IgD-negative memory B cell (primary cell): ENCODE data around the gene DIAPH1. TPM values are rescaled to one million over a fixed set of nuclear protein-coding genes. Genes with fewer than 3 reads are reported as not detected.

Source experiments
- H3K27ac Mint-ChIP-seq, 3 donors: one replicate each; pipeline ENCODE4 v1.8.0; 2020 to 2022; ENCODE audit warnings: mild to moderate bottlenecking in 3 of 3, mixed read lengths in 3 of 3, moderate library complexity in 1 of 3
- H3K27me3 Mint-ChIP-seq: one replicate; pipeline ENCODE4 v1.8.0; 2021; ENCODE audit warnings: mixed read lengths
- H3K36me3 Mint-ChIP-seq: one replicate; pipeline ENCODE4 v1.8.0; 2020; ENCODE audit warnings: mild to moderate bottlenecking, mixed read lengths
- H3K4me1 Mint-ChIP-seq, 3 donors: one replicate each; pipeline ENCODE4 v1.8.0; 2020 to 2022; ENCODE audit warnings: mixed read lengths in 3 of 3, mild to moderate bottlenecking in 1 of 3
- H3K4me3 Mint-ChIP-seq, 4 donors: one replicate each; pipeline ENCODE4 v1.8.0; 2020 to 2022; ENCODE audit warnings: mild to moderate bottlenecking in 4 of 4, mixed read lengths in 4 of 4, moderate library complexity in 3 of 4
- H3K9me3 Mint-ChIP-seq, 3 donors: one replicate each; pipeline ENCODE4 v1.8.0; 2020 to 2021; ENCODE audit warnings: mixed read lengths in 3 of 3, mild to moderate bottlenecking in 1 of 3
- polyA plus RNA-seq: library from polyadenylated mRNA; unstranded; fragments of 300-500 nt; fragmentation: Illumina TruSeq; gene quantifications from one replicate; pipeline ENCODE4 v1.2.3, GENCODE V29; 2021

The DIAPH1 gene
- polyA plus RNA-seq, 1 donor from 2014 or later, result 57.6 TPM

DNA sequence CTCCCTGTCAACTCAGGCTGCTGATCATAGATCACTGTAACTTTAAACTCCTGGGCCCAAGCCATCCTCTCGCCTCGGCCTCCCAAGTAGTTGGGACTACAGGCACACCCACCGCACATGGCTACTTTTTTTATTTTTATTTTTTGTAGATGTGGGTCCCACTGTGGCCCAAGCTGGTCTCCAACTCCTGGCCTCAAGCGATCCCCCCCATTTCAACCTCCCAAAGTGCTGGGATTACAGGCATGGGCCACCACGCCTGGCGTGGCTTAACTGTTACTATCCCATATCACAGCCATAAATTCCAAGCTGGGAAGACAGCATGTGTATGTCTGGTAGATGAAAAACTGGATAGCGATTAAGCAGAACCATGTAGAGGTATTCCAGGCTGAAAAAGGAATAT lies 16.8 kb upstream of the DIAPH1 start:
- Mint-ChIP-seq H3K27ac (peak overlapping the region in 2 of 3 donors; percentile 95), H3K4me3 (peak overlapping the region; percentile 84 to 96 (median 93)), H3K27me3 (no peaks in the 10 kb centered on the region), H3K36me3 (peaks cover 3% of the 10 kb centered on the region), H3K4me1 (peaks cover 29 to 36% (median 31%) of the 10 kb centered on the region in 3 donors), H3K9me3 (no peaks in the 10 kb centered on the region)

DNA sequence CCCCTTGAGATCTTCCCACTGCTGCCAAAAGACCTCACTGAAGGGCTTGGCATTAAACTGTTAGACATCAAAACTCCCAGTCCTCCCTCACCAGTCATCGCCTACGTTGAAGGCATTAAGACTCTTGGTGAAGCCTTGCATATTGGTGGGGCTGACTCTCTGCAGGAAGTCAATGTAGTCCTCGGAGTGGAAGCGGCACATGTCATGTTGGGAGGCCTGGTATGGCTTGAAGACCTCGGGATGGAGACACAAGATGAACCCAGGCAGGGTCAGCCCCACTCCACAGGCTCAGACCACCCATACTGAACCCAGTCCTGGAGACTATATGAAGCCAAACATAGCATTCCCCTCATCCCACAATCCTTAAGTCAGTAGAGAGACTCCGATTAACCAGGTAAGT lies 15.9 kb upstream of the DIAPH1 start:
- no peaks in the 10 kb centered on the region for H3K27me3 Mint-ChIP-seq
- H3K36me3 Mint-ChIP-seq, result peaks cover 3% of the 10 kb centered on the region
- peaks cover 29 to 36% (median 31%) of the 10 kb centered on the region in 3 donors for H3K4me1 Mint-ChIP-seq
- no peaks in the 10 kb centered on the region for H3K9me3 Mint-ChIP-seq
- peak overlapping the region in 2 of 3 donors; percentile 70 to 95 for H3K27ac Mint-ChIP-seq
- peak overlapping the region; percentile 13 to 95 (median 88) for H3K4me3 Mint-ChIP-seq

DNA sequence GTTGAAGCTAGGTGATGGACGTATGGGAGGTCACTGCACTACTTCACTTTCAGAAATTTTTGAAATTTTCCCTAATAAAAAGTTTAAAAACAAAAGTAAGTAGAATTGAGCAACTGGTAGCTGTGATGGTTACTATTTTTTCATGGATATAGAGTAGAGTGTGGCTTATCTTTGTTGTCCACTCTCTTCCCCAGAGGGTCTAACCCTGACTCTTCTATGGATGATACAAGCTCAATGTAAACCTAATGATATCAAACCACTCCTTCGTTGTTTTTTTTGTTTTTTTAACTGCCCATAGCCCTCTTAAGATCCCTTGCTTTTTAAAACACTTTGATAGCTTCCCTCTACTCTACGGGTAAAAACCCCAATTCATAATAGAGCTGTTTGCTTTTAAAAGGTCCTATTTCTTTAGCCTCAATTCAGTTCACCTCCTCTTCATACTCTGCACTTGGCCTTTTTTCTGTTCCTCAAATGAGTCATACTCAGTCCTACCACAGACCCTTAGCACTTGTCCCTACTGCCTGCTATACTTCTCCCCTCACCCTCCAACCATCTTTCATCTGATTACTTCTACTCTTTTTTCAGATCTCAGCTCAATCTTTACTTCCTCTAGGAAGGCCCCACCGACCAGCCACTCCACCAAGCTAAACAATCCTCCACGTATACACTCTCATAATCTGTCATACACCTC lies 15.2 kb upstream of the DIAPH1 start:
- H3K9me3 Mint-ChIP-seq, result no peaks in the 10 kb centered on the region
- peak overlapping the region in 1 of 3 donors; percentile 70 for H3K27ac Mint-ChIP-seq
- H3K4me3 Mint-ChIP-seq, result peak overlapping the region in 3 of 4 donors; percentile 9 to 91 (median 12)
- no peaks in the 10 kb centered on the region for H3K27me3 Mint-ChIP-seq
- peaks cover 29 to 36% (median 31%) of the 10 kb centered on the region in 3 donors for H3K4me1 Mint-ChIP-seq
- H3K36me3 Mint-ChIP-seq, result peaks cover 3% of the 10 kb centered on the region

DNA sequence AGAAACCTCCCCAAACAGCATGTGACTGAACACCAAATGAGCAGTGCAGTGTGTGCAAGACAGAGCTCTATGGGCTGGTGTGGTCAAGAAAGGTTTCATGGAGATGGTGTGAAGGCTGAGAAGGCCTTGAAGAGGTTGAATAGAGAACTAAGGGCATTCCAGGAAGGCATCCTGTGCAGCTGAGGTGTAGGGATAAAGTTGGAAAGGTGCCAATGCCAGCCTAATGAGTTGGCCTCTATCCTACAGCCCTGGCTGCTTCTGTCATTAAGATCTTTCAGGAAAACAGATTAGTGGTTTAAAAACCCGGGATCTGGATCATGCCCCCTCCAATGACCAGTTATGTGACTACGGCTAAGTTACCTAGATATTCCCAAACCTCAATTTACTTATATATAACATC lies 13.8 kb upstream of the DIAPH1 start:
- peaks cover 3% of the 10 kb centered on the region for H3K36me3 Mint-ChIP-seq
- peak overlapping the region in 1 of 4 donors; percentile 40 for H3K4me3 Mint-ChIP-seq
- peaks cover 27 to 31% (median 28%) of the 10 kb centered on the region in 3 donors for H3K4me1 Mint-ChIP-seq
- H3K27me3 Mint-ChIP-seq, result no peaks in the 10 kb centered on the region
- no peaks in the 10 kb centered on the region for H3K9me3 Mint-ChIP-seq
- H3K27ac Mint-ChIP-seq, result no peak overlapping the region

DNA sequence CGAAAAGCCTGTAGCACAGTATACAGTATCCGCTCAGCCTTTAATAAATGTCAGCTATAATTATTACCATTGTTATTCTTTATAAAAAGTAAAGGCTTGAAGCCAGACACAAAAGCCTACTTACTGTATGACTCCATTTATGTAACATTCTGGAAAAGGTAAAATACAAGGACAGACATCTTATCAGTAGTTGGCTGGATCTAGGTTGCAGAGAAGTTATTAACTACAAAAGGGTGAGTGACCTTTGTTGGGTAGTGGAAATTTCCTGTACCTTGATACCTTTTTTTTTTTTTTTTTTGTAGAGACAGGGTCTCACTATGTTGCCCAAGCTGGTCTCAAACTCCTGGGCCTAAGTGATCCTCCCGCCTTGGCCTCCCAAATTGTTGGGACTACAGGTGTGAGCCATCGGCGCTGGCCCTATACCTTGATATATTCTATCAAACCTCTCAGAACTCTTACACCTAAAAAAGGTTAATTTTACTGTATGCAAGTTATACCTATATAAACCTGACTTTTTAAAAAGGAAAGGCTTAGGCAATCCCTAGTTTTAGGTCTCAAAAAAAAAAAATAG lies 11.9 kb upstream of the DIAPH1 start:
- H3K27ac Mint-ChIP-seq, result no peak overlapping the region
- no peak overlapping the region for H3K4me3 Mint-ChIP-seq
- peaks cover 21 to 24% (median 21%) of the 10 kb centered on the region in 3 donors for H3K4me1 Mint-ChIP-seq
- H3K36me3 Mint-ChIP-seq, result peaks cover 3% of the 10 kb centered on the region
- no peaks in the 10 kb centered on the region for H3K27me3 Mint-ChIP-seq
- H3K9me3 Mint-ChIP-seq, result no peaks in the 10 kb centered on the region

DNA sequence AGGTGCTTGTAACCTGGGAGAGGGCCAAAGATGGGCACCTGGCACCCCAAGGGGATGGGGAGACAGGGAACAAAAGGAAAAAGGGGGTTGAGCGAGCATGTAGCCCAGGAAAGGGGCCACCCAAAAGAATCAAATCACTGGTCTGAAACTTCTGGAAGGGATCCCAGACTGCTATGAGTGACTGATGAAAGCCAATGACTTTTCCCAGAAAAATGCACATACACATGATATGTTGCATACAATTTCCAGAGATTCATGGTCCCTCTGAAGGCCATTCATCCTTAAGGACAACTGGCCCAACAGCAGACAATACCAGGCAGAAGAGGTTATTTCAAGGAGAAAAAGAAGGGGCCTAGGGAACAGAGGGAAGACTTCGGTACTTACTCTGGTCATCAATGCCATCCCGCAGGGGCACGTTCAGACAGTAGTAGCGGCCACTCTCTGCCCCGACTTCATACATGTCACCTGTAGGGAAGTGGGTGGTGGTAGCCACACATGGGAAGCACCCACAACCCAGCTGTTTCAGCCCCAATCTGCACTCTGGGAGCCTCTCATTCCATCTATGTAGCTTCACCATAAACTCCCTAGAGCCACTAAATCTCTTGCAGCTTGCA lies 9.5 kb upstream of the DIAPH1 start:
- Mint-ChIP-seq H3K9me3 (no peaks in the 10 kb centered on the region), H3K27ac (no peak overlapping the region), H3K27me3 (no peaks in the 10 kb centered on the region), H3K36me3 (peaks cover 3% of the 10 kb centered on the region), H3K4me3 (no peak overlapping the region), H3K4me1 (peaks cover 7 to 19% (median 13%) of the 10 kb centered on the region in 3 donors)

DNA sequence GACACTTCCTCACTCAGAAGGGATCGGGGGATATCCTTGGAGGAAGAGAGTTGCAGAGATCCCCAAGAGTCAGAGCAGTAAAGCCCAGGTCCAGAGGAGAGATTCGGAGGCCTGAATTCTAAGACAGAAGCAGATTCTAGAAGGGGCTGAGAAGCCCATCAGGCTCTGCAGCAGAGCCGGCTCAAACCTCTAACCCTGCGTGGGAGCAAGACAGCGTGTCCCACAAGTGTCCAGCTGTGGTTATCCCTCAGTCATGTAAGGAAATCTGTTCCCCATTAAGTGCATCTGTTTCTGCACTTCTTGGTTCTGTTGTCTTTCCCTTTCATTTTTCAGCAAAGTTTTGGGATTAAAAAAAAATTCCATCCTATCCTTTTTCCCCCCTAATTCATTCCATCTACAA lies 4.8 kb upstream of the DIAPH1 start:
- Mint-ChIP-seq H3K27me3 (no peaks in the 10 kb centered on the region), H3K4me1 (peaks cover 15 to 22% (median 15%) of the 10 kb centered on the region in 3 donors), H3K4me3 (peak overlapping the region in 3 of 4 donors; percentile 23 to 85 (median 31)), H3K9me3 (no peaks in the 10 kb centered on the region), H3K36me3 (peaks cover 3% of the 10 kb centered on the region), H3K27ac (peak overlapping the region; percentile 23 to 86 (median 23))

DNA sequence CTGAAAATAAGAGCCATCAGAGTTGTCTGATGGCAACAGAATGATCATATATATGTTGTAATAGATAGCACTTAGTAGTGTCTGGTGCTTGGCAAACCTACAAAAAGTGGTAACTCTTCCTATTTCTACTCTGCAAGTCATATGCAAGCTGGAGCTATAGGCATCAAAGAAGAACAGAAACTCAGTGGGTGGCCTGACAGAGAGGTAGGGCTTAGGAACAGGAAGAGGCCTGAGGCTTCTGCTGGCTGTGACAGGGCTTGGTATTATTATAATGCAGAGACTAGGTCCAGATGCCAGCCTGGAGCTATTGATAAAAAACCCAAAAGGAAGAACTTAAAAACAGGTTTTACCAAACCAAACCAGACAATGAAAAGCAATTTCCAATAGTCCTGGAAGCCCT lies 4.4 kb upstream of the DIAPH1 start:
- Mint-ChIP-seq H3K36me3 (peaks cover 3% of the 10 kb centered on the region), H3K9me3 (no peaks in the 10 kb centered on the region), H3K4me1 (peaks cover 15 to 22% (median 17%) of the 10 kb centered on the region in 3 donors), H3K27ac (peak overlapping the region; percentile 23 to 71 (median 23)), H3K27me3 (no peaks in the 10 kb centered on the region), H3K4me3 (peak overlapping the region; percentile 23 to 85 (median 34))

DNA sequence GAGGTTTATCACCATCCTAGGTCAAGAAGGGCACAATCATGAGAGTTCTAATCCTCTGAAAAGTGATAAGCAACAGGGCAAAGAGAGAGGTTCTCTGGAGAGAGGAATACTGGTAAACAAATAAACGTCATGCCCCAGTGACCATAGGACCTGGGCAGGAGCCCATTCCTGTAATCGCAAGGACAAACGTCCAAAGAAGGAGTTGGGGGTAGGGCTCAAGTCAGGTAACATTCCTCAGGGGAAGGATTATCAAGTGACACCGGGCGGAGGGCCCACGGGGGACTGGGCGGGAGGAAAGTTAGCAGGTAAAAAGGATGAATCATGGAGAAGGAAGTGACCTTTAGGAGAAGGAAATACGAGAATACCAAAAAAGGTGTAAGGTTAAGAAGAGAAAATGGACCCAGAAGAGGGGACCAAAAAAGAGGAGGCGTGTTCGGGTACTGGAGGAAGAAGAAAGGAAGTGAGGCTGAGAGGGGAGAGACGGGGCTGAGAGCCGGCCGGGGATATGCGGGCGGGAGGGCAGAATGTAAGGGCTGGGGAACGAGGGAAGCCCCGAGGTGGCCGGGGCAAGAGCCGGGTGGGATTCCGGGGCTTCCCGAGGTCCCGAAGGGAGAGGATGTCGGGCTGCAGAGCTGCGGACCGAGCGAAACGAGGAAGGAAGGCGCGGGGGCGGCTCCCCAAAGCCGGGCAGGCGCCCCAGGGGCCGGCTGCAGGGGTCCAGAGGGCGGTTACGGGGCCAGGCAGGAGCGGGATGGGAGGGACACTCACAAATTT lies 583 bp downstream of the DIAPH1 start:
- peak overlapping the region; percentile 96 to 98 (median 96) for H3K4me3 Mint-ChIP-seq
- H3K4me1 Mint-ChIP-seq, result peaks cover 31 to 49% (median 43%) of the 10 kb centered on the region in 3 donors
- H3K27ac Mint-ChIP-seq, result peak overlapping the region; percentile 89 to 98 (median 92)
- no peaks in the 10 kb centered on the region for H3K27me3 Mint-ChIP-seq
- peaks cover 4% of the 10 kb centered on the region for H3K36me3 Mint-ChIP-seq
- H3K9me3 Mint-ChIP-seq, result no peaks in the 10 kb centered on the region

DNA sequence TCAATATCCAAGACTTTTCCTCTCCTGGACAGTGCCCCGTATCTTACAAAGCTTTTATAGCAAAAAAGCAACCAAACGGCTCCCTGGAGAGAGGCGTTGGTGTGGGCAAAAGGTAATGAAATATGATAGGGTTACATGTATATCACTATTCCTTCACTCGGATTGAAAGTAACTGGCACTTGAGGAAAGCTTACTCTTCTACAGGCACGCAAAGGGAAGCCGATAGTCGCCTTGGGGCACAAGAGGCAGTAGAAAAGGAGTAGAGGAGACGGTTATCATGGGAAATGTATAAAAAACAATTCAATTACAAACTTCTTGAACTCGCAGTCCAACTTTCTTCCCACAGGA lies 1.1 kb downstream of the DIAPH1 start:
- H3K9me3 Mint-ChIP-seq, result no peaks in the 10 kb centered on the region
- peak overlapping the region; percentile 89 to 98 (median 92) for H3K27ac Mint-ChIP-seq
- peaks cover 33 to 50% (median 45%) of the 10 kb centered on the region in 3 donors for H3K4me1 Mint-ChIP-seq
- peaks cover 9% of the 10 kb centered on the region for H3K36me3 Mint-ChIP-seq
- H3K4me3 Mint-ChIP-seq, result peak overlapping the region; percentile 96 to 98 (median 96)
- H3K27me3 Mint-ChIP-seq, result no peaks in the 10 kb centered on the region

DNA sequence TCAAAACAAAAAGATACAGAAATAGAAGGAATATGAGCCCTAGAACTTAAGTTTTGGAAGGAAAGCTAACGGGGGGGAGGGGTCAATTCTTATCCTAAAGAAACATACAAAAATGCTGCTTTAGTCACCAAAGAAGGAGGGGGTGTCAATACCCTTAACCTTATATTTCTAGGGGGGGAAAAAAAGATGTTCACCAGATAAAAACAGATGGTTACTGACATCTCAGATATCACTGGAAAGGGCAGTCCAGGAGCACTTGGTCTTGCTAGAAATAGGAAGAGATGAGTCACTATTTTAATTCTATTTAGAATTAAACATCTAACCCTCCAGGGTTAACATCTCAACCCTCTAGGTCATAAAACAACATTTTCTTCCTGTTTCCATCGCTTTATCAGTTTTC lies 1.7 kb downstream of the DIAPH1 start:
- Mint-ChIP-seq H3K9me3 (no peaks in the 10 kb centered on the region), H3K36me3 (peaks cover 9% of the 10 kb centered on the region), H3K4me3 (peak overlapping the region; percentile 96 to 98 (median 96)), H3K4me1 (peaks cover 38 to 50% (median 47%) of the 10 kb centered on the region in 3 donors), H3K27me3 (no peaks in the 10 kb centered on the region), H3K27ac (peak overlapping the region in 2 of 3 donors; percentile 78 to 92)

DNA sequence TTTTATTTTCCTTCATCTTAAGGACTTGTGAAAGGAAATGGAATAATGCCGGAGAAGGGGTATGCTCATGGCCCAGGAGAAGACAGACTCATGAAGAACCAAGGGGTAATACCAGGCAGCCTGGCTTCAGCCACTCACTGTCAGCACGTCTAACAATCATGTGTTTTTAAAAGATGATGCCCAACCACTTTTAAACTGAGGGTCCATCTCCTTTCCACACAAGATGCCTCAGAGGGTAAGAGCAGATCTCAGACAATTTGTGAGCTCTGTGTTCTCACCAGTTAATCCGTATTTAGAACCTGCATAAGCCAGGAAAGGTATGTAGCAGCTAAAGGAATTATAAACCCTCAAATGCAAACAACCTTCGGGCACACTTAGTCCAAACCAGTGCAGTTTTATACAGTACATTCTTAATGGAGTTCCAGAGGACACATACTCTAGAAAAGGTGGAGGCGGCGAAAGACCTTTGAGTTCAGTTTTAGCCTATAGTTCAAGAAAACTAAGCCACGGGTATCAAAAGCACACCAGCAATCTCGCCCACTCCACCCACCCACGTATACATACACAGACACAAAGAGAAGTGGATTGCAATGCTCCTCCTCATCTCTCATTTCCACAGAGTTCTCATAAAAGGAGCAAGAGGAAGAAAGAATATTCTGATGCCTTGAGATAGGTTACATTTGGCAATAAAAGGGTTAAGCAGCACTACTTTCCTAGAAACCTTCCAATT lies 2.6 kb downstream of the DIAPH1 start:
- Mint-ChIP-seq H3K27ac (peak overlapping the region in 1 of 3 donors; percentile 92), H3K36me3 (peaks cover 5% of the 10 kb centered on the region), H3K27me3 (no peaks in the 10 kb centered on the region), H3K9me3 (no peaks in the 10 kb centered on the region), H3K4me1 (peaks cover 44 to 54% (median 48%) of the 10 kb centered on the region in 3 donors), H3K4me3 (peak overlapping the region; percentile 96 to 98 (median 96))

DNA sequence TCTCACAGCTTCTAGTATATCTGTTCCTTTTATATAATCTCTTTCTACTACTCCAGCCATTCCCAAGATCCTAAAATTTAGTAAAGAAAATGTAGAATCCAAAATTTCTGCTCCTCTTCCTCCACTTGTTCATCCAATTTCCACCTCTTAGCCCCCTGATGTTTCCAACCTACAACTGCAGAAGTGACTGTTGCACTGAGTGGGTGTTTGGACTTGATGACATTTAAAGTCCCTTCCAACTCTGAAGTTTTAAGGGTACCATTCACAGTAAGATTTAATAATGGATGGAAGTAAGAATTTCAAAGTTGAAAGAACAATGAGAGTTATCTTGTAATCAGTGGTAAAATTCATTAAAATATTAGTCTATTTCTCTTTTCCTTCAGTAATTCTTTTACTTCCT lies 5.5 kb downstream of the DIAPH1 start:
- Mint-ChIP-seq H3K4me3 (peak overlapping the region in 3 of 4 donors; percentile 24 to 58 (median 43)), H3K4me1 (peaks cover 54 to 66% (median 65%) of the 10 kb centered on the region in 3 donors), H3K36me3 (peaks cover 5% of the 10 kb centered on the region), H3K9me3 (no peaks in the 10 kb centered on the region), H3K27ac (peak overlapping the region in 1 of 3 donors; percentile 16), H3K27me3 (no peaks in the 10 kb centered on the region)

DNA sequence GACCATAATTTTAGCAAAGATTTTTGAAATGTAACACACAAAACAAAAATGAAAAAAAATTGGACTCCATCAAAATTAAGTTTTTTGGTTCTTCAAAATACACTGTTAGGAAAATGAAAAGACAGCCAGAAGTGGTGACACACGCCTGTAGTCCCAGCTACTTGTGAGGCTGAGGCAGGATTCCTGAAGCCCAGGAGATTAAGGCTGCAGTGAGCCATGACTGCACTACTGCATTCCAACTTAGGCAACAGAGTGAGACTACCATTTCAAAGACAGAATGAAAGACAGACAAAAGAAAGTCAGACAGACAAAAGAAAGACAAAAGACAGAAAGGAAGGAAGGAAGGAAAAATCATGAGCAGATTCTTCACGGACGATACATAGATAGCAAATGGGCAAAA lies 7.5 kb downstream of the DIAPH1 start:
- H3K4me3 Mint-ChIP-seq, result peak overlapping the region in 1 of 4 donors; percentile 33
- no peaks in the 10 kb centered on the region for H3K27me3 Mint-ChIP-seq
- H3K36me3 Mint-ChIP-seq, result peaks cover 5% of the 10 kb centered on the region
- H3K4me1 Mint-ChIP-seq, result peaks cover 48 to 65% (median 64%) of the 10 kb centered on the region in 3 donors
- H3K9me3 Mint-ChIP-seq, result no peaks in the 10 kb centered on the region
- peak overlapping the region in 1 of 3 donors; percentile 91 for H3K27ac Mint-ChIP-seq
